Activated CD4-positive, alpha-beta T cell treated with anti-CD3 and anti-CD28 coated beads, Interleukin-2, amount 50 U/mL, for 48 hours (primary cell): ENCODE data around the gene FEN1.

ENCODE experiments used
- DNase-seq, 2 experiments: peaks; one replicate each; pipeline ENCODE4 v3.0.0-alpha.2; 2020

FEN1 gene

DNA sequence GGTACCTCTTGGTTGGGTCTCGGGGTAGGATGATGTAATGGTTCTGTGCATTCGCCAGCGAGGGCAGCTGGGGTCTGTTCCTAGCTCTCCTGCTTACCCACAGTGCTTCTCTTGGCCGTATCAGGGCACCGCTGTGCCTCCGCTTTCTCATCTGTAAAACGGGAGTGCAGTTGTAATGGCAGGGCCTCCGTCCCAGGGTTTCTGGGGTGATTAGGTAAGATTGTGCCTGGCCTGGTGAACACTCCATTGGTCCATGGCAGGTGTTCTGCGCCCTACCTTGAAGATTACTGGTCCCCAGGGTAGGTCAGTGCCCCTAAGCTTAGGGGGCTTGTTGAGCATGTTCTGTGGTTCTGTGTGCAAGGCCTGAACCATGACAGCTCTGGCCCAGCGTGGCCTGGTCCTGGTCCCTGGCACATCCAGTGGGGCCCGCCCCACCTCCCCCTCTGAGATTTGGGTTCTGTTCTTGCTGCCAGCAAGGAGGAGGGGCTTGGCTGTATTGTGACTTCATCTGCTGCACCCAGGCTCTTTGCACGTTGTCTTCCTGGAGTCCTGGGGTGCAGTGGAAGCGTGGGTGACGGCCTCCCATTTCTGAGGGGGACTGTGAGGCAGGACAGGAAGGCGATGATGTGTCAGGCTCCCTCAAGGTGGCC, 35.4 kb upstream of the FEN1 start:
- no peak for DNase-seq

DNA sequence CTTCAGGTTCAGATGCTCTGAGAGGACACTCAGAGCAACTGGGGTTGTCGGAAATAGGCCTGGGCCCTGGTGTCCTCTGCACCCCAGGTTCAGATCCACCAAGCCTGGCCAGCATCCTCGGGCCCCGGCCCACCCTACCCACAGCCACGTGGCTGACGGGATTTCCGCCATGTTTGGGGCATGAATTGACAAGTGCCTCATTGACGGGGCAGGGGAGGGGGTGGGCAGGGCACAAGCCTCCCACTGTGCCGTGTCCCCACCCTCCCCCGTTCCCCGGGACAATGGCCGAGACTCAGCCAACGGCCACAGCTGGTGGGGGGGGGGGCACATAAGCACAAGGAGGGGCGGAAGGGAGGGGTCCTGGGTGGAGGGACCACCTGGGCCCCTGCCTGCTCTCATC, 31.8 kb upstream of the FEN1 start:
- DNase-seq = no peak

- DNase-seq = no peak
Observed at GRCh38 chr11:61761440-61762222, 31.1 kb upstream of the FEN1 start.

DNA sequence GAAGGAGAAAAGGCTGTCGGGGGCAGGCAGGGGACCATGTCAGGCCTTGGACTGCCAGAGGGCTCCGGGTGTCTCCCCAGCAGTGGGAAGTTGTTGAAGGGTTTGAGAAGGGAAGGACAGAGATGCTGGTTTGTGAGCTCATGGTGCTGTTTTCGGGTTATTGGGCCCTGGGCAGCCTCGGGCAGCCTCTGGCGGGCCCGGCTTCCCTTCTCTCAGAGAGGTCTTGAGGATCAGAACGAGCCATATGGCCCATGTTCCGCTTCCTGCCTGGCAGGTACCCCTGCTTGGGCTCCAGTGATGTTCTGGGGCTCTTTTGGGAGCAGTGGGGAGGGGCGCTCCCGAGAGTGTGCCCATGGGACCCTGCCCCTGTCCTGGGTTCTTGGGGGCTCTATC, 30.5 kb upstream of the FEN1 start:
- no peak for DNase-seq

DNA sequence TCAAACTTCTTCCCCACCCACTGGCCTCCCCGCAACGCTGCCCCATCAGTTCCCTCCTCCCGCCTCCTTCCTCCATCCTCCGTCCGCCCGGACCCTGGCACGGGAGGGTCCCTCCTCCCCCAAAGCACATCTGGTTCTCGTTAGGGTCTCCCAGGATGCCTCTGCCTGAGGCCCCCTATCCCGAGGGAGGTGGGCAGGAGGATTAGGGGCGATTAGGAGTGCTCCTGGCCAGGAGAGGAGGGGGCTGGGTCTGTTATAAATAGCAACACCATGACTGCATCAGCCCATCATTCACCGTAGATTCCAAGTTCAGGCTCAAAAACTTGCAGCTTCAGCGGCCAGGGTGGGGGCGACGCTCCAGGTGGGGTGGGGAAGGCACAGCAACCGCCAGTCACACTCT, 29.9 kb upstream of the FEN1 start:
- no peak for DNase-seq

GRCh38 chr11:61763930-61764605, 28.6 kb upstream of the FEN1 start:
- no peak for DNase-seq

GRCh38 chr11:61764606-61765260, 28.0 kb upstream of the FEN1 start:
- no peak for DNase-seq

DNA sequence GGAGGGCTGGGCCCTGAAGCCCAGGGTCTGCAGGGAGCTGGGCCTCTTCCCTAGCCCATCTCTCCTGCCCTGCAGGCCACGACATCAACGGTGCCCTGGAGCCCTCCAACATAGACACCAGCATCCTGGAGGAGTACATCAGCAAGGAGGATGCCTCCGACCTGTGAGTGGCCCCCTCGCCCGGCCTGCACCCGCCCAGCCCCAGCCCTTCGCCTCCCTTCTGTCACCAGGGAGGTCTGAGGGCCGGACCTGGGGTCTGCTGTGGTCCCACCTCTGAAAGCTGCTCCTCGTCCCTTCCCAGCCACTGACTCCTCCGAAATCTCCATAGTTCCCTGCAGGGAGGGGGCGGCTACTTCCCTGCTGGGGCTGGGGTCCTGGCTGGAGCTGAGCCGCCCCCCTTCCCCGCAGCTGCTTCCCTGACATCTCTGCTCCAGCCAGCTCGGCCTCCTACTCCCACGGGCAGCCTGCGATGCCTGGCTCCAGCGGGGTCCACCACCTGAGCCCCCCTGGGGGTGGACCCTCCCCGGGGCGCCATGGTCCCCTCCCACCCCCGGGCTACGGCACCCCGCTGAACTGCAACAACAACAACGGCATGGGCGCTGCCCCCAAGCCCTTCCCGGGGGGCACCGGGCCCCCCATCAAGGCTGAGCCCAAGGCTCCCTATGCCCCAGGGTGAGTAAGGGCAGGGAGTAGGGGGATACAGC, 27.0 kb upstream of the FEN1 start:
- no peak for DNase-seq

GRCh38 chr11:61766353-61766841, 26.3 kb upstream of the FEN1 start:
- DNase-seq = no peak

DNA sequence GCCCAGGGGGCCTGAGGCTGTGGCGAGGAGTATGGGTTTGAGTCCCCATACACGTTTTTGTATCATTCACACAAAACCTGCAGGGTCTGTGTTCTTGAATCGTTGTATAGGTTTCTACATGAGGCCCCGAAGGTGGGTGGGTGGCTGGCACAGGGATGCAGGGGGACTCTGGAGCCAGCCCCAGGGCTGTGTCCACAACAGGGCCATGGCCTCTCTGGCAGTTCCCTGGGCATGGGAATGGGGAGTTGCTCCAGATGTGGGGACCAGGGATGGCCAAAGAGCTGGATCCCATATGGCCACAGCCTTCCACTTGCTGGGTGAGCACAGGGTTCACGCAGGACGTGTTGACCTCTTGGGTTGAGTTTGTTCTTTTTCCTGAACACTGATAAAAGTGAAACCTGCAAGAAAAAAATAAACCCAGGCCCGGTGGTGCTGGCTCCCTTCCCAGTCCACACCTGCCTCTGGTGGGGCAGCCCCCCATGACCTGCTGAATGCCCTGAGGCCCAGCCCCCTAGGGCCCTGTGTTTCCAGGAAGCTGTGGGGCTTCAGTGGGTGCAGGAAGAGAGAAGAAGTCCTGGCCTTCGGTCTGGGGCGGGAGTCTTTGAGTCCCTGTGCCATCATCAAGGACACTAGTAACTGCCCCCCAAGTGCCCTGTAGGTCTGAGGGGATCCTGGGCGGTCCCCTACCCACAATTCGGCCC, 24.2 kb upstream of the FEN1 start:
- no peak for DNase-seq

DNA sequence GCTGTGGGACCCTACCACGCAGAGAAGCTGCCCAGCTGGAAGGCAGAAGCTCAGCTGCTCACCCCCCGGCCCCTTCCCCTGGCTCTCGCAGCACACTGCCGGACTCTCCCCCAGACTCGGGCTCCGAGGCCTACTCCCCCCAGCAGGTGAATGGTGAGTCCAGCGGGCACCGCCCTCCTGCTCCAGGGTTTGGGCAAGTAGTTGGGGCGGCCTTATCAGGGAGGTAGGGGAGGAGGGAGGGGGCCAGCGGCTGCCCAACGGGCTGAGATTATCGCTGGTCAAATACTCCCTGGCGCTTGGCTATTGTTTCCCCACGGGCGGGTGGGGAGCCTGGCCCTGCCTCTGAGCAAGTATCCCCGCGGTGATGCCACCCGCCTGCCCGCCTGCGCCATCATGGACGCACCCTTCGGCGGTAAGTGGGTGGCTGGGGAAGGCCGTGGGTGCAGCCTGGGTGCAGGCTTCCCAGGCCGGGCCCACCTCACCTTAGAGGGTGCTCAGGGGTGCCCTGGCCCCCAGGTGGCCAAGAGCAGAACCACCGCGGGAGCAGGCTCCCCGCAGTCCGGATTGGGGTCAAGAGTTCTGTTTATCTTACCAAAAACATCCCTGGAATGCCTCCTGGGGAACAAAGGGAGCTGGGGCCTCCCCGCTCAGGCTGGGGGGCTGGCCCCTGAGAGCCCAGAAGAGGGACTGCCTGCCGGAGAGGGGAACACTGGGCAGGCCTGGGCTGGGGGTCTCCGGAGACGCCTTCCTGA, 23.4 kb upstream of the FEN1 start:
- no peak for DNase-seq

- DNase-seq = no peak
Observed at GRCh38 chr11:61769946-61770683, 22.6 kb upstream of the FEN1 start.

- no peak for DNase-seq
Observed at GRCh38 chr11:61771195-61771894, 21.4 kb upstream of the FEN1 start.

DNA sequence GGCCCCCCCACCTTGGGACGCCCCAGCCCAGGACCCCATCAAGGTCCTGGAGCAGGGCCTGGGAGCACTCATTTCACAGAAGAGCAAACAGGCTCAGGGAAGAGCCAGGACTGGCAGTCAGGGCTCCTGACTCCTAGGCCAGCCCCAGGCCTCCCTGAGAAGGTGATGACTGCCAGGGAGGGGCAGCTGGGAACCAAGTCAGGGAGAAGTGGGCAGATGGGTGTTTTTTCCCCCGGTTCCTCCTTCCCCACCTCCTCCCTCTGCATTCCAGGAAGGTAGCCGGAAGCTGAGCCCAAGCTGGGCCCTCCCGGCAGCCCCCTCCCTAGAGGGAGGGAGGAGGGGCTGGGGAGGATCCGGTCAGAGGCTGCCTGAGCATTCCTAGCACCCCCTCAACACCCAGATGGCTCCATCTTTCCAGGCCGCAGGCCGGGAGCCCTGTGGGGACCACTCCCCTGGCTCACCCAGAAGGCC, 20.7 kb upstream of the FEN1 start:
- DNase-seq = no peak

DNA sequence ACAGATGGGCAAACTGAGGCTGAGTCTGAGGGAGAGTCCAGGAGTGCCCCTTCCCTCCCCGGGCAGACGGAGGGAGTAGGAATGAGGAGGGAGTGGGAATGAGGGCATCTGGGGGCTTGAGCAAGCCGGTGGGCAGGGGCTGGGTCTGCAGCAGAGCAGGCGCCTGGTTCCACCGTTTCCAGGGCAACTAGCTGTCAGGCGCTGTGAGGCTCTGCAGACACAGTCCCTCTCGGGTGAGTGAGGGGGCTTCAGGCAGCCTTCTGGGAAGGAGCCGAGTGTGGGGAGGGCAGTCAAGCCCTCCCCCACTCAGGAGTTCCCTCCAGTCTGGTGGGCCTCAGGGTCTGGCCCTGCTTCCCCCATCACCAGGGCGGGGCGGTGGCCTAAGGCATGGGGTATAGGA, 19.4 kb upstream of the FEN1 start:
- no peak for DNase-seq

DNA sequence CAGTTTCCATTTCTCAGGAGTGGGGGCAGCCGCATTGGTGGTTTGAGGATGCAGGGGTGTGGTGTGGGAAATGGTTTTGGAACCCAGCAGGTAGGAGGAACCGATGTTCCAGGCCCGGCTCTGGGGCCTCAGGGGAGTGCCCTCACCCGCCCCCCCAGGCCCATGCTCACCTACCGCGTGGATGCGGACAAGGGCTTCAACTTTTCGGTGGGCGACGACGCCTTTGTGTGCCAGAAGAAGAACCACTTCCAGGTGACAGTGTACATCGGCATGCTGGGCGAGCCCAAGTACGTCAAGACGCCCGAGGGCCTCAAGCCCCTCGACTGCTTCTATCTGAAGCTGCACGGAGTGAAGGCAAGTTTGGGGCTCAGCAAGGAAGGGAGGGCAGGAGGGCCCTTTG, 18.9 kb upstream of the FEN1 start:
- DNase-seq = no peak

DNA sequence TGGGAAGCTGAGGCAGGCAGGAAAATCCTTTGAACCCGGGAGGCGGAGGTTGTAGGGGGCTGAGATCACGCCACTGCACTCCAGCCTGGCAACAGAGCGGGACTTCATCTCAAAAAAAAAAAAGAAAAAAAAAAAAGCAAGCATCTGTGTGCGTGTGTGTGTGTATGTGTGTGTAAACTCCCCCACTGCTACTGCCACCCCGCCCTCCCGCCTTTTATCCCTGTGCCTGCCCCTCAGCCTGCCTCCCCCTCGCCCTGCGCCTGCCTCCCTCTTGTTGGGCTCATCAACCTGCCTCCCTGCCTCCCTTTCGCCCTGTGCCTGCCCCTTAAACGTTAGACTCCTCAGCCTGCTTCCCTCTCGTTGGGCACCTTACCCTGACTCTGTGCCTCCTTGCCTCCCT, 18.3 kb upstream of the FEN1 start:
- no peak for DNase-seq

GRCh38 chr11:61775106-61775505, 17.6 kb upstream of the FEN1 start:
- no peak for DNase-seq

DNA sequence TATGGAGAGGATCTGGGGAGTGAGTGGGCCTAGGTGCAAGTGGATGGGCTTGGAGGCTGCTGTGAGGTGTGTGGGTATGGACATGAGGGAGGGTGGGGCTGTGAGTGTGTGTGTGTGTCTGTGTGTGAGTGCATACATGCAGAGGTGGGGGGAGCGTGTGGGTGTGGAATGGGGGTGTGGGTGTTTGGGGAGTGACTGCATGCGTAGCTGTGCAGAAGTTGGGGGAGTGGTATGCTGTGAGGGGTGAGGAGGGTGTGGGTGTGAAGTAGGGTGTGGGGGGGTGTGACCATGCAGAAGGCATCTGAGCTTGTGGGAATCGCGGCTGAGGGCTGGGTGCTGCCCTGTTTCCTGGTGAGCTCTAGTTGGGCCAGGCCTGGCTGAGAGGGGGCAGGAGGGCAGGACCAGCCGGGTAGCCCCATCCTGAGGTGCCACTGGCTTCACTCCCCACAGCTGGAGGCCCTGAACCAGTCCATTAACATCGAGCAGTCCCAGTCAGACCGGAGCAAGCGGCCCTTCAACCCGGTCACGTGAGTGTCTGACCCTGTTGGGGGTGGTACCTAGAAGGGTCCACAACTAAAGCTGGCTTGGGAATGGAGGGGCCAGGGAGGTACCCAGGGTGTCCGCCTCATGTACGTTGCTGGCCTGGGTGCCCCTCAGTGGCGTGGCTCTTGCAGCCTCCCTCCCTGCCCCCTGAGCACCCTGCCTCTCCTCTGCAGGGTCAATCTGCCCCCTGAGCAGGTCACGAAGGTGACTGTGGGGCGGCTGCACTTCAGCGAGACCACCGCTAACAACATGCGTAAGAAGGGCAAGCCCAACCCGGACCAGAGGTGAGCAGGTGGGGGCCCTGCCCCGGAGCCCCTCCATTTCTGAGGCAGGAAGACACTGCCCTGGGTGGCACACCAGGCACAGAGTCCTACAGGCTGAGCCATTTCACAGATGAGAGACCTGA, 16.8 kb upstream of the FEN1 start:
- no peak for DNase-seq
